Neutrophil (primary cell): ENCODE measurements around the gene NPEPL1.

Source experiments
- H3K27ac ChIP-seq: fragments of 200-600 bp; sonication (generic); 2 replicates; pipeline ENCODE4 v1.5.1; 2016; ENCODE audit warnings: mild to moderate bottlenecking, moderate library complexity
- H3K27me3 ChIP-seq: fragments of 200-600 bp; sonication (generic); 2 replicates; pipeline ENCODE4 v1.6.0; 2016; ENCODE audit warnings: mild to moderate bottlenecking
- H3K36me3 ChIP-seq: fragments of 200-600 bp; sonication (generic); 2 replicates; pipeline ENCODE4 v1.5.1; 2017
- H3K4me1 ChIP-seq, 2 experiments: fragments of 200-600 bp in 1 of 2; sonication (generic) in 1 of 2; 1 replicate in 1 of 2; 2 replicates in 1 of 2; pipeline versions ENCODE4 v1.5.1 to v1.6.1; 2013 to 2016; ENCODE audit warnings: low read depth in 1 of 2, low read length in 1 of 2, mild to moderate bottlenecking in 1 of 2, moderate library complexity in 1 of 2; ENCODE audit not compliant: control insufficient read depth in 1 of 2, insufficient read depth in 1 of 2
- H3K4me3 ChIP-seq, 2 experiments: fragments of 200-600 bp in 1 of 2; sonication (generic) in 1 of 2; 1 replicate in 1 of 2; 2 replicates in 1 of 2; pipeline ENCODE4 v1.5.1; 2013 to 2016; ENCODE audit warnings: low read depth in 1 of 2, low read length in 1 of 2, mild to moderate bottlenecking in 1 of 2, moderate library complexity in 1 of 2
- H3K9me3 ChIP-seq: fragments of 200-600 bp; sonication (generic); 2 replicates; pipeline ENCODE4 v1.5.1; 2016
- TF ChIP-seq, protein P1 (sequence below): fragments of 200-600 bp; sonication (generic); IDR thresholded peaks from 2 replicates; pipeline ENCODE4 v1.5.1; 2016; ENCODE audit warnings: antibody characterized with exemption

Gene NPEPL1

DNA sequence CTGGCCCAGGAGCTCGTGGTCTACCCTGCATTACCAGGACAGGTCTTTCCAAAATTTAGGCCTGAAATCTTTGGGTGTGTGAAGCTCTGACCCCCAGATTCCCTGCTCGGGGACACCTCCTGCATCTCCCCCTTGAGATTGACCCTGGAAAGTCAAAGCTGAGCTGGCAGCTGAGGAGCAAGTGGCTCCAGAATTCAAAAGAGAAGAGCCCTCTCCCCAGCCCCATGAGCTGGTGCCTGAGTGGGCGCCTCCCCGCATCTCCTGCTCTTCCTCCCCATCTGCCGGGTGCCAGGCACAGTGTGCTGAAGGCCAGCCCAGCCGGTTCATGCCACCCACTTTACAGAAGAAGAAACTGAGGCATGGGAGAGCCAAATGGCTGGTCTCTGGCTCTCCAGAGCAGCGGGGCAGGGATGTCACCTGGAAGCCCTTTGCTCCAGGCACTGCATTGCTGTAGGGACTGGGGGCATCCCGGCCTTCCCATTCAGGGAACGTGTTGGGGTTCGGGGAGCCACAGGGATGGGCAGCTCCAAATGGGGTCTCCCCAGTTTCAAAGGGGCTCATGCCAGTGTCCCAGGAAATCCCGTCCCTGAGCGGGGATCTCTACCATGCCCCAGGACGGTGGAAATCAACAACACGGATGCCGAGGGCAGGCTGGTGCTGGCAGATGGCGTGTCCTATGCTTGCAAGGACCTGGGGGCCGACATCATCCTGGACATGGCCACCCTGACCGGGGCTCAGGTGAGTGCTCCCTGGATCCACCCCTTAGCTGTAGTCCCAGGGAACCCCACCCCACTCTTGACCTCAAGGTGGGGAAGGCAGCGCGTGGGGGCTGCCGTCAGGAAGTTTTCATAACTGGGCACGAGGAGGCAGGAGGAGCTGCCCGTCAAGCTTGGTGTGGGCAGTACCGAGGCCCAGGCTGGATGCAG lies 20.5 kb downstream of the NPEPL1 start:
- H3K4me3 ChIP-seq: no peak overlapping the region
- H3K36me3 ChIP-seq: peaks cover 75% of the 10 kb centered on the region
- TF ChIP-seq, protein P1, sequence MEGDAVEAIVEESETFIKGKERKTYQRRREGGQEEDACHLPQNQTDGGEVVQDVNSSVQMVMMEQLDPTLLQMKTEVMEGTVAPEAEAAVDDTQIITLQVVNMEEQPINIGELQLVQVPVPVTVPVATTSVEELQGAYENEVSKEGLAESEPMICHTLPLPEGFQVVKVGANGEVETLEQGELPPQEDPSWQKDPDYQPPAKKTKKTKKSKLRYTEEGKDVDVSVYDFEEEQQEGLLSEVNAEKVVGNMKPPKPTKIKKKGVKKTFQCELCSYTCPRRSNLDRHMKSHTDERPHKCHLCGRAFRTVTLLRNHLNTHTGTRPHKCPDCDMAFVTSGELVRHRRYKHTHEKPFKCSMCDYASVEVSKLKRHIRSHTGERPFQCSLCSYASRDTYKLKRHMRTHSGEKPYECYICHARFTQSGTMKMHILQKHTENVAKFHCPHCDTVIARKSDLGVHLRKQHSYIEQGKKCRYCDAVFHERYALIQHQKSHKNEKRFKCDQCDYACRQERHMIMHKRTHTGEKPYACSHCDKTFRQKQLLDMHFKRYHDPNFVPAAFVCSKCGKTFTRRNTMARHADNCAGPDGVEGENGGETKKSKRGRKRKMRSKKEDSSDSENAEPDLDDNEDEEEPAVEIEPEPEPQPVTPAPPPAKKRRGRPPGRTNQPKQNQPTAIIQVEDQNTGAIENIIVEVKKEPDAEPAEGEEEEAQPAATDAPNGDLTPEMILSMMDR: no peak
- H3K27ac ChIP-seq: no peak overlapping the region
- no peaks in the 10 kb centered on the region for H3K9me3 ChIP-seq
- no peaks in the 10 kb centered on the region for H3K27me3 ChIP-seq
- no peaks in the 10 kb centered on the region for H3K4me1 ChIP-seq

DNA sequence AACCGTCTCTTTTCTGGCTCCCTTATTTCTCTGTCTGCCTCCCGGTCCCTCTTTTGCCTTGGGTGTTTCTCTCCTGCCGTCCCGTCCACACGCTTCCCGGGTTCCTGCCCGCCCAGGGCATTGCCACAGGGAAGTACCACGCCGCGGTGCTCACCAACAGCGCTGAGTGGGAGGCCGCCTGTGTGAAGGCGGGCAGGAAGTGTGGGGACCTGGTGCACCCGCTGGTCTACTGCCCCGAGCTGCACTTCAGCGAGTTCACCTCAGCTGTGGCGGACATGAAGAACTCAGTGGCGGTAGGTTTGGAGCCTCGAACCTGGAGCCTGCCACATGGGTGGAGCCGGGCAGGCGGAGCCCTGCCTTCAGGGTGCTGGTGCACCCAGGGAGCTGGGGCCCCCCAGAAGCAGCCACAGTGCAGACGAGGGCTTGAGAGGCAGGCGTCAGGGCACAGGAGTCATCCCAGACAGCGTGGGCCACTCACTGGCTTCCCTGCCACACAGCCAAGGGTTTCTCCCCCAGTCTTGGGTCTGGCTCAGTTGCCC lies 21.3 kb downstream of the NPEPL1 start:
- TF ChIP-seq, protein P1: no peak
- no peak overlapping the region for H3K4me3 ChIP-seq
- H3K27ac ChIP-seq: no peak overlapping the region
- H3K9me3 ChIP-seq: no peaks in the 10 kb centered on the region
- no peaks in the 10 kb centered on the region for H3K27me3 ChIP-seq
- H3K36me3 ChIP-seq: peaks cover 67% of the 10 kb centered on the region
- no peaks in the 10 kb centered on the region for H3K4me1 ChIP-seq

DNA sequence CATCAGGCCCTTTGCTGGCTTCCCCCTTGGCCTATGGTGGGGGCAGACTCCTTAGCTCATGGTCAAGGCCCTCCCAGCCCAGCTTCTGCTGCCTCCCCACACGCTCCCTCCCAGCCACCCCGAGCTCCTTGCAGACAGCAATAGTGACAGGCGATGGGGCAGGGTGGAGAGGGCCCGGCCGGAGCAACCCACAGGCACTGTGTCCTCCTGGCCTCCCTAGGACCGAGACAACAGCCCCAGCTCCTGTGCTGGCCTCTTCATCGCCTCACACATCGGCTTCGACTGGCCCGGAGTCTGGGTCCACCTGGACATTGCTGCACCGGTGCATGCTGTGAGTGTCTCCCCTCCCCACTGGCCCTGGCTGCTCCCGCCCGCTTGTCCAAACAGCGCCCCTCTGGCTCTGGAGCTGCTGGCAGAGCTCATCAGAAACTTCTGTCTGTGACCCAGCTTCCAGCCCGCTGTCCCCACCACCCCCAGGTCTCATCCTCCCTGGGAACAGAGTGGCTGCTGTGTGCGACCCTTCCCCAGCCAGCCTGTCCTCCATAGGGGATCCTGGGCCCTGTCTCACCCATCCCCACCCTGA lies 21.8 kb downstream of the NPEPL1 start:
- Histone ChIP-seq H3K36me3 (peaks cover 62% of the 10 kb centered on the region), H3K4me3 (no peak overlapping the region), H3K27ac (no peak overlapping the region), H3K4me1 (no peaks in the 10 kb centered on the region), H3K9me3 (no peaks in the 10 kb centered on the region), H3K27me3 (no peaks in the 10 kb centered on the region)
- TF ChIP-seq, protein P1: no peak

DNA sequence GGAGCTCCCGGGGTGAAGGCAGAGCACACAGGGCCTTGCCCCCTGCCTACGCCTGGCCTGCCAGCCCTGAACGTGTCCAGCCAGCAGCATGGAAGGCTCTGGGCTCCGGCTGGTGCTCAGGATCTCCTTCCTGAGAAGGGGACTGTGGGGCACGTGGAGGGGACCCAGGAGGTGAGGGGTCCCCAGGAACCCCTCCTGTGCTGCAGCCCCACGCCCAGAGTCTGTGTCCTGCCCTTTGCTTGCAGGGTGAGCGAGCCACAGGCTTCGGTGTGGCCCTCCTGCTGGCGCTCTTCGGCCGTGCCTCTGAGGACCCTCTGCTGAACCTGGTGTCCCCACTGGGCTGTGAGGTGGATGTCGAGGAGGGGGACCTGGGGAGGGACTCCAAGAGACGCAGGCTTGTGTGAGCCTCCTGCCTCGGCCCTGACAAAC lies 22.3 kb downstream of the NPEPL1 start:
- Histone ChIP-seq H3K27ac (no peak overlapping the region), H3K4me1 (no peaks in the 10 kb centered on the region), H3K36me3 (peaks cover 58% of the 10 kb centered on the region), H3K4me3 (no peak overlapping the region), H3K9me3 (no peaks in the 10 kb centered on the region), H3K27me3 (no peaks in the 10 kb centered on the region)
- TF ChIP-seq, protein P1: no peak

DNA sequence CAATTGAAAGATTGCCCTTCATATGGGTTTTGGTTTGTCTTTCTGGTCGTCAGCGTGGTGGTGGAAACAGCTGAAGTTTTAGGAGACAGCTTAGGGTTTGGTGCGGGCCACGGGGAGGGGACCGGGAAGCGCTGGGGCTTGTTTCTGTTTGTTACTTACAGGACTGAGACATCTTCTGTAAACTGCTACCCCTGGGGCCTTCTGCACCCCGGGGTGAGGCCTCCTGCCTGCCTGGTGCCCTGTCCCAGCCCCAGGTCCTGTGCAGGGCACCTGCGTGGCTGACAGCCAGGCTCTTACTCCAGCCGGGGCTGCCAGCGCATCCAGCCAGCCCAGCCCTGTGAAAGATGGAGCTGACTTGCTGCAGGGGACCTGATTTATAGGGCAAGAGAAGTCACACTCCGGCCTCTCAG lies 22.8 kb downstream of the NPEPL1 start:
- peaks cover 58% of the 10 kb centered on the region for H3K36me3 ChIP-seq
- no peak overlapping the region for H3K27ac ChIP-seq
- no peaks in the 10 kb centered on the region for H3K4me1 ChIP-seq
- TF ChIP-seq, protein P1: no peak
- H3K4me3 ChIP-seq: no peak overlapping the region
- H3K9me3 ChIP-seq: no peaks in the 10 kb centered on the region
- H3K27me3 ChIP-seq: no peaks in the 10 kb centered on the region
